Upper lobe of left lung (tissue), 6 donors: ENCODE data around the gene UHRF1. TPM values are rescaled to one million over a fixed set of nuclear protein-coding genes. Genes with fewer than 3 reads are reported as not detected.

Experiments used
- ATAC-seq, 2 donors: fragments of 200-7000 bp; cut with Tn5 transposase; one replicate each; pipeline ENCODE4 v1.9.1; 2022; ENCODE audit warnings: mild to moderate bottlenecking in 2 of 2, moderate library complexity in 2 of 2; ENCODE audit not compliant: low FRiP score in 2 of 2
- DNase-seq, 2 donors: peaks; one replicate each; pipeline ENCODE4 v3.0.0-alpha.2; 2019 to 2020
- H3K27ac ChIP-seq, 4 donors: fragments of 200-600 bp; sonication (generic); one replicate each; pipeline ENCODE4 v1.5.1; 2016 to 2019
- H3K27me3 ChIP-seq, 4 donors: fragments of 200-600 bp; sonication (generic); one replicate each; pipeline ENCODE4 v1.5.1; 2017 to 2019
- H3K36me3 ChIP-seq, 4 donors: fragments of 200-600 bp; sonication (generic); one replicate each; pipeline ENCODE4 v1.5.1; 2016 to 2019
- H3K4me1 ChIP-seq, 4 donors: fragments of 200-600 bp; sonication (generic); one replicate each; pipeline ENCODE4 v1.5.1; 2018 to 2019
- H3K4me3 ChIP-seq, 4 donors: fragments of 200-600 bp; sonication (generic); one replicate each; pipeline ENCODE4 v1.5.1; 2017 to 2019; ENCODE audit warnings: mild to moderate bottlenecking in 2 of 4, moderate library complexity in 1 of 4
- H3K9me3 ChIP-seq, 4 donors: fragments of 200-600 bp; sonication (generic); one replicate each; pipeline ENCODE4 v1.5.1; 2018 to 2019
- CTCF ChIP-seq, 6 experiments: fragments of 450-650 bp in 4 of 6; fragments of 200-600 bp in 2 of 6; sonication (generic) in 2 of 6; IDR thresholded peaks; one replicate each; pipeline ENCODE4 v1.5.1; 2016 to 2019; ENCODE audit warnings: antibody characterized with exemption in 6 of 6
- EP300 ChIP-seq, 4 donors: sonication (generic); formaldehyde crosslinking; IDR thresholded peaks; one replicate each; pipeline ENCODE4 v1.5.1; 2017; ENCODE audit warnings: antibody characterized with exemption in 4 of 4, control low read depth in 2 of 4
- POLR2A ChIP-seq, 4 donors: fragments of 450-650 bp; IDR thresholded peaks; one replicate each; pipeline ENCODE4 v1.5.1; 2016 to 2017; ENCODE audit warnings: antibody characterized with exemption in 4 of 4, mild to moderate bottlenecking in 2 of 4
- POLR2AphosphoS5 ChIP-seq, 2 donors: sonication (generic); formaldehyde crosslinking; IDR thresholded peaks; one replicate each; pipeline ENCODE4 v1.5.1; 2017; ENCODE audit warnings: antibody characterized with exemption in 2 of 2
- WGBS, 2 donors: methylation state at CpG; one replicate each; pipeline ENCODE4 v1.1.5; 2017 to 2018; 5-methylcytosine and 5-hydroxymethylcytosine counted together
- total RNA-seq, 6 donors: library from RNA; depleted of rRNA in 4 of 6; stranded (reverse); fragments of >200 nt in 4 of 6; gene quantifications; one replicate each; pipeline versions ENCODE4 v1.1.0 to v1.2.1, GENCODE V29; 2016 to 2021
- donor health status: DM: no; HTN: no; CAD: no; lungs with moderate emphysema.
- donor health status: DM: no; HTN: yes; CAD: no; lungs with severe emphysema.

Gene UHRF1
- total RNA-seq, result 1 to 10 TPM; 1.0 to 5.1 (median 2.3) TPM

DNA sequence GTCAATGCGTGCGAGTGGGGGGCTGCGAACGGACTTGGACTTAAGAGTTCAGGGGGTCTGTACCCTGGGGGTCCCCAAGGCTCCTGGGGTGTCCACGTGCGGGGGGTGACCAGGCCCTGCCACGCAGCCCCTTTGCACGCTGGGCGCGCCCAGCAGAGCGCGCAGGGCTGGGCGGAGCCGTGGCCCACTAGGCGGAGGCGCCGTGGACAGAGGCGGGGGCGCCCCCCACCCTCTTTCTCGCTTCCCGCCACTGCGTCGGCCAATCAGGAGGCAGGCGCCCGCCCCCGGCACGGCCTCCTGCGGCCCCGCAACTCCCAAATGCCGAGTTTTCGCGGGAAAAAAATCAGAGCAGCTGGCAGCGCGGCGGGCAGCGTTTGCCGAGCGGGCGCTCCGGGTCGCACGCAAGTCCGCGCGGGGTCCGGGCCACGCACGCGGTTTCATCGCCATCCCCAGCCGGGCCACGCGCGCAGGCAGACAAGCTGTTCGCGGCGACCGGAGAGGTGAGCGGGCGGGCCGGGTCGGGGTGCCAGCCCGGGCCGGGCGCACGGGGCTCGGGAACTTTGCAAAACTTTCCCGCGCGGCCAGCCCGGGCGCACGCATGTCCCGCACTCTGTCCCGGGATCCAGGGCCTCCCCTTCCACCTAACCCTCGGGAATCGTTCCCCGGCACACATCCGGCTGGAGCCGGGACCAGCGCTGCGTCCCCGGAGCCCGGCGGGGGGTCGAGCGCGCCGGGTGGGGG lies at the start of gene UHRF1:
UHRF1 (plus strand) TSS at position 346 of the 741 bp plus-strand sequence. CDS start 1,385 bp downstream, outside the sequence.
- DNase-seq (no peak), ATAC-seq (no peak)
- Histone ChIP-seq H3K4me3 (peak within 1 kb of the TSS; percentile 55 to 97 (median 71)), H3K36me3 (no peaks in the 10 kb centered on the region), H3K27me3 (peaks cover 0 to 7% (median 2%) of the 10 kb centered on the region in 4 donors), H3K4me1 (peaks cover 21 to 36% (median 27%) of the 10 kb centered on the region in 4 donors), H3K27ac (peak within 1 kb of the TSS in 2 of 4 donors; percentile 19 to 63), H3K9me3 (no peaks in the 10 kb centered on the region)
- WGBS, 2 donors, result 1 to 10% methylated on average over 4 to 31 of the region's 89 CpGs
- TF ChIP-seq EP300 (IDR thresholded peaks at IDR 0.05) (no peak), CTCF (IDR thresholded peaks at IDR 0.05) (no peak), POLR2AphosphoS5 (IDR thresholded peaks at IDR 0.05) (no peak), POLR2A (IDR thresholded peaks at IDR 0.05) (no peak)

DNA sequence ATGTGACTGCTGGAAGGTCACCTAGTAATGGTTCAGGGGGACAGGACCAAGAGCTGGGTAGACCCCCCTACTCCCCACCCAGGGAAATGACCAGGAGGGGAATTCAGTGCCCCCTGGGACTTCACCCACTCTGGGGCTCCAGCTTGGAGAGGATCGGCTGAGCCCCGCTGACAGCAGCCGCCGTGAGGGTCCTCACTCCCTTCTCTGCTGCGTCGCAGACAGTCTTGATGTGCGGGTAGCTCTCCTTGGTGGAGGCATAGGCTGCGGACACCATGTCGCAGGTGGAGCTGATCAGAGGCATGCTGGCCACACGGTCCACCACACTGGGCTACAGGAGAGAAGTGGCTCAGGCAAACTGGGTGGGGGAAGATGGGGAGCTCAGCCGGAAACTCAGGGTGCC lies 49.6 kb upstream of the UHRF1 start:
- 97% methylated on average over 11 of the region's 11 CpGs for WGBS, 2 donors
- no peak overlapping the region for H3K27ac ChIP-seq
- H3K9me3 ChIP-seq, result no peaks in the 10 kb centered on the region
- DNase-seq, result peak in 1 of 2 donors; percentile 52
- TF ChIP-seq CTCF (IDR thresholded peaks at IDR 0.05) (no peak), EP300 (IDR thresholded peaks at IDR 0.05) (no peak), POLR2A (IDR thresholded peaks at IDR 0.05) (no peak), POLR2AphosphoS5 (IDR thresholded peaks at IDR 0.05) (no peak)
- ATAC-seq, result peak in 1 of 2 donors; percentile 28
- no peak overlapping the region for H3K4me3 ChIP-seq
- H3K36me3 ChIP-seq, result peaks cover 9 to 76% (median 40%) of the 10 kb centered on the region in 4 donors
- no peaks in the 10 kb centered on the region for H3K27me3 ChIP-seq
- H3K4me1 ChIP-seq, result no peaks in the 10 kb centered on the region

- WGBS, 2 donors, result 78 to 95% methylated on average over 8 to 10 of the region's 10 CpGs
- ATAC-seq, result no peak
Measured at GRCh38 chr19:4861147-4861546, 48.2 kb upstream of the UHRF1 start.

DNA sequence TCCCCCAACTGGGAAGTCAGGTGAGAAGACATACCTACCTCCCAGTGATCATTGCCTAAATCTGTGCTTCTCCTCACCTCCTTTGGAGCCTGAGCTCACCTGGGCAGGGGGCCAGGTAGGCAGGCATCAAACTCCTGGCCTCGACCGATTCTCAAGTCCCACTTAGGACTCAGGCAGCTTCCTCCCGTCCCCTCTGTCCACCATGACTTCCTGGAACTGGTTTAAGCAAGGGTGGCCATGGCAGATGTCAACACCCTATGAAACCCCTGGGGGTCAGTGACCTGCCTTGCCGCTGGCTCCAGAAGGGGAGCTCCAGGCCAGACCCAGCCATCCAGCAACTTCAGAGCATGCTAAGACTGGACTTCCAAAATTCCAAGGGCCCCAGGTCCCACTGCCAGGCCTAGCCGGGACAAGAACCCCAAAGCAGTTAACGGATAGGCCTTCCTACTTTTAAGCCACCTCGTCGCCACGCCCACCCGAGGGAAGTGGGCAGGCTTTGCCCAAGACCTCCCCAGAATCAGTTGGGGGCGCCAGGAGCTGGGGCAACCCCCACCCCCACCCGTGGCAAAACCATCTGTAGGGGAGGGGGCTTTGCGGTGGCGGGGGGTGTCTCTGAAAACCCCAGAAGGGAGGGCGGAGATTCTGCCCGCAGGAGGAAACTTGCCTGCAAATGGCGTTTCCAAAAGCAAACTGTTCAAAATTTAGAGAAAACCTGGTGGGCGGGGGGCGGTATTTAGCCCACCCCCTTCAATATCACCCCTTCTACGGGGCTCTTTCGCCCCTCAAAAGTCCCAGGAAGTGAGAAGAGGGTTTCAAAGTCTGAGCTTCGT lies 42.5 kb upstream of the UHRF1 start:
- Histone ChIP-seq H3K36me3 (peaks cover 0 to 13% (median 0%) of the 10 kb centered on the region in 4 donors), H3K9me3 (no peaks in the 10 kb centered on the region), H3K27me3 (no peaks in the 10 kb centered on the region), H3K27ac (peak overlapping the region; percentile 82 to 95 (median 92)), H3K4me3 (peak overlapping the region; percentile 59 to 83 (median 67)), H3K4me1 (peaks cover 5 to 19% (median 9%) of the 10 kb centered on the region in 4 donors)
- DNase-seq, result peak; percentile 73 to 78
- TF ChIP-seq EP300 (IDR thresholded peaks at IDR 0.05) (no peak), CTCF (IDR thresholded peaks at IDR 0.05) (no peak), POLR2AphosphoS5 (IDR thresholded peaks at IDR 0.05) (no peak), POLR2A (IDR thresholded peaks at IDR 0.05) (no peak)
- peak; percentile 54 to 67 for ATAC-seq
- 2 to 10% methylated on average over 2 to 22 of the region's 22 CpGs for WGBS, 2 donors

More at GRCh38 chr19:4861147-4861546, 48.2 kb upstream of the UHRF1 start:
- peaks cover 9 to 64% (median 31%) of the 10 kb centered on the region in 4 donors for H3K36me3 ChIP-seq
- H3K9me3 ChIP-seq, result no peaks in the 10 kb centered on the region
- no peak overlapping the region for H3K27ac ChIP-seq
- H3K4me3 ChIP-seq, result no peak overlapping the region
- no peaks in the 10 kb centered on the region for H3K27me3 ChIP-seq
- H3K4me1 ChIP-seq, result peaks cover 0 to 1% (median under 1%) of the 10 kb centered on the region in 4 donors
- peak in 1 of 2 donors; percentile 50 for DNase-seq
- TF ChIP-seq EP300 (IDR thresholded peaks at IDR 0.05) (no peak), POLR2A (IDR thresholded peaks at IDR 0.05) (no peak), POLR2AphosphoS5 (IDR thresholded peaks at IDR 0.05) (no peak), CTCF (IDR thresholded peaks at IDR 0.05) (no peak)
